GM21619 (cell line): ENCODE results near the gene ATP6V1G3.
"Not testable (repeated sequence)": the region's sequence is repeated elsewhere in the genome, so short reads cannot be mapped to it uniquely, and the experiment has no call there.

Experiments
- ATAC-seq: cut with Tn5 transposase; IDR thresholded peaks from one replicate; pipeline ENCODE4 v1.9.1; 2021; ENCODE audit not compliant: unreplicated experiment

The ATP6V1G3 gene

DNA sequence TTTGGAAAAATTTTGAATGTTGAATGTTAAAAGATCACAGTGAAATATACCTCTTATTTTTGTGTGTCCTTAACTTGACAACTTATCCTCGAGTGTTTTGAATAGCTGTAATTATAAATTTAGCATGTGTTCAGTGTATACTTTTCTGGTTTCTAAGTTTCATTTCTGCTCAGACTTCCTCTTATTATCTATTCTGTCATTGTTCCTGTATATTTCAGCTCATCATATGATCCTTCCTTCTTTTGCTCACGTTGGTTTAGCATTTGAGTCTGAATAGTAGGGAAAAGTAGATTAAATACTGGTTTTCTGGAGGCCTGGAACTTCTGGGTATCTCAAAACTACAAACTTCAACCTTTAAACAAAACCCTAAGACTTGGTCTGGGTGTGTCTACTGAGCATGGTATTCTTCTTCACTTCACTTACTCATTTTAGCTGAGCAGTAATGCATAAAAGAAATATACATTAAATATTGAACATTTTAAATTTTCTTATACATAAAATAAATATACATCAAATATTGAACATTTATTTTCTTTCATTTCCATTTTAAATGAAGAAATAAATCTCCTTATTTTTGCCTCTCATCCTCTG lies 3.3 kb upstream of the ATP6V1G3 start:
- ATAC-seq: peak; percentile 89

DNA sequence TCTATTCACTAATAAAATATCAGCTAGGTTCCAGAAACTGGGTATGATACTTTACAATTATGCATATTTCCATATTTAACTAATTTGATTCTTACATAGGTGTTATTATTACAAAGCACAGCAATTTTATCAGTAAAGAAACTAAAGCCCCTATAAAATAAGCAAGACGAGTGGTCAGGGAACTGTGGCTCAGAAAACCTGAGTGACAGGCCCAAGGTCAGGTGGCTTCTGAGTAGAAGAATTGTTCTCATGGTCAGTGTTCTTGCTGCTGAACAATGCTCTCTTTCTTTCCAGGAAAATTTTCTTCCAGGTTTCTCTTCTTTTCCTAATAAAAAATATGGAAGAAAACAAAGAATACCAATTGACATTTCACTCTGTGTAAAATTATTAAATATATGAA lies 2.2 kb upstream of the ATP6V1G3 start:
- no peak for ATAC-seq

DNA sequence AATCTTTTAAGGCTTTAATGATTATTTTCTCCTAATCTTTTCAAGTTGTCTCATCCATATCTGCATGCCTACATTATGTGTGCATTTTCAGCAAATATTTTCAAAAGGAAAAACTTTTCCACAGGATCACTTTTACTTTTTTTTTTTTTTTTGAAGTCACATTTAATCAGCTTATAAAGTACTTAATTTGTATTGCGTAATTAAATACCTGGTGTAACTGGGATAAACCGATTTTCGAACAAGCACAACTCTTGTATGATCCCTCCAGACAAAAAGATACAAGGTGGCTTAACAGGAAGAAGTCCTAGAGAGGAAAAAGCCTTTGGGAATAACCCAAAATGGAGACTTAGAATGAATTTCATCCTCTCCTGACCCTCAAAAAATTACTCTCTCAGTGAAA lies 1.3 kb upstream of the ATP6V1G3 start:
- no peak for ATAC-seq

DNA sequence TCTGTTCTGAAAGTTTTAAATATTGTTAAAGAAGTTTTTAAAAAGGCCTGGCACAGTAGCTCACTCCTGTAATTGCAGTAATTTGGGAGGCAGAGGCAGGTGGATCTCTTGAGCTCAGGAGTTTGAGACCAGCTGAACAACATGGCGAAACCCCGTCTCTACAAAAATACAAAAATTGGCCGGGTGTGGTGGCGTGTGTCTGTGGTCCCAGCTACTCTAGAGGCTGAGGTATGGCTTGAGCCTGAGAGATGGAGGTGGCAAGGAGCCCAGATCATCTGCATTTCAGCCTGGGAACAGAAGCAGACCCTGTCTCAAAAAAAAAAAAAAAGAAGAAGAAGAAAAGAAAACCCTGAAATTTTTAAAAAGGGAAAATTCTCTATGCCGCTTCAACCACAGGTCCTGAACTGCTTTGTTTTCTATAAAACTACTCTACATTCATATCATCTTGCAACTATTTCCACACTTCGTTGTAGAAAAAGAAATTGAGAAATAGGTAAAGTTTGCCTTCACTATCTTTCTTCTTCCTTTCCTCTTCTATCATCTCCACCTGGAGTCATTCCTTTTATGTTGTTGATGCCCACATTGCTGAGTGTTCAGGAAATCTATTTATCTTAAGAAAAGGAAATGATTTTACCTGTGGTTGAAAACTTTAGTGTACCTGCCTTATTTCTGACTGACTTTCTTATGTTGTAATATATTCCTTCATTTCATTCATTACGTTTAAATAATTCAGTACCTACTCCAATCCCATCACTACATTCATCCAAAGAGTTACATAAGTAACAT lies 1.7 kb downstream of the ATP6V1G3 start:
- ATAC-seq: no peak

DNA sequence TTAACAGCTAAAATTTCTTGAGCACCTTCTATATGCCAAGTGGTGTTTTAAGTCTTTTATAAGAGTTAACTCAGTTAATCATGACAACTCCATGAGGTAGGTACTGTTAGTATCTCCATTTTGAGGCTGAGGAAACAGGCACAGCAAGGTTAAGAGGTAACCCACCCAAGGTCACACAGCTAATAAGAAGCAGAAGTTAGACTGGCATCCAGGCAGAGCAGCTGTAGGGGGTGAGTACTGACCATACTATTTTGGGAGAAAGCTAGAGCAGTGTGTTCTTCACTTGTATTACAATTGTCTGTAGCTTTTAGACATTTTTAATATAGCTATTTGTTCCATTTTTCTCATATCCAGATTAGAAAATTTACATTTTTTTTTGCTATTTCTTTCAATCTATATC lies 4.8 kb downstream of the ATP6V1G3 start:
- ATAC-seq: no peak

DNA sequence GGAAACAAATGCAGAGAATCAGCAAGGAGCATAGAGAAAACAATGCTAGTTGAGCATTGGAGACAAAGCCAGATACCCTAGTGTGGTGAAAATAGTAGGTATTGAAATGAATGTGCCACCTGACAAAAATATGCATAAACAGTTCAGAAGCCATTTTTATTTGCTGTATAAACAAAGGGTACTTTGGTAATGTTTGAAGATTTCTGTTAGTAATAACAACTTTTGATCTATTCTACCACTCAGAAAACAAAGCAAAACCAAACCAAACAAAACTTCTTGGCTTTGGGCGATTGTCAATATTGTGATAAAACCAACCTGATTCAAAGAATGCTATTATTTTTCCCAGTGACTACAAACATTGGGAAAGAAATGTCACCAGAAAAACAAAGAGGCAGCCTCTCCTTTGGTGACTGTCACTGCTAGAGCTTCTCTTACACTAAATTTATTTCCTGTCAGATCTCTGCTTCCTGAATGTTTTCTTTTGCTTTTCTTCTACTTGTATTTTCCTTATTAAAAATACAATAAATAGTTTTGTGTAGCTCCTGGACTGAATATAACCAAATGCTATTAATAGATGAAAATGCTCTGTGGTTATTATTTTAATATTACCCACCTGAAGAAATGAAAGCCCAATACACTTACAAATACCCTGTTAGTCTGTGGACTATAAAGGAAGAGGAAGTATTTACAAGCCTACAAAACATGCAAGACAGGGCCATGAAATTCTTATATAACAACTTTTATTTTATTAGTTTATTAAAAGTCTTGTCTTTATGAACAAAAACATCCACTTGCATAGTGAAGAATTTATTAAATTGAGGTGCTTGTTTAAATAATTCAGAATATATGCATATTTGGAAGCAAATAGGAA lies 5.7 kb downstream of the ATP6V1G3 start:
- no peak for ATAC-seq

DNA sequence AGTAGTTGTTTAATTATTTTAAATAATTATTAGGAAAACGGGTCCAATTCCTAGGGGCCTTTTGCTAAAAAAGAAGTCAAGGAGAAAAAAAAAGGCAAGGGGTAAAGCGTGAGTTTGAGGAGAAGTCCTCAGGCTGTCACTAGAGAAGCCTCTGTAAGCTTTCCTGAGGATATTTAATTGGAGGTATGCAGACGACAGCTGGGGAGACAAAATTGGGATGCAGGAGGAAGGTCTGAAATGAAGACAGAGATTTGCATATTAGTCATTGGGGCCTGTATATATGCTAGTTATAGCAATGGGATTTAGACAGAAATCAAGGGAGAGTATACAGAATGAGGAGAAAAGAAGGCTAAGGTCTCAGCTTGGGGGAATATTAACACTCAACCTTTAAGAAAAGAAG lies 8.6 kb downstream of the ATP6V1G3 start:
- no peak for ATAC-seq

DNA sequence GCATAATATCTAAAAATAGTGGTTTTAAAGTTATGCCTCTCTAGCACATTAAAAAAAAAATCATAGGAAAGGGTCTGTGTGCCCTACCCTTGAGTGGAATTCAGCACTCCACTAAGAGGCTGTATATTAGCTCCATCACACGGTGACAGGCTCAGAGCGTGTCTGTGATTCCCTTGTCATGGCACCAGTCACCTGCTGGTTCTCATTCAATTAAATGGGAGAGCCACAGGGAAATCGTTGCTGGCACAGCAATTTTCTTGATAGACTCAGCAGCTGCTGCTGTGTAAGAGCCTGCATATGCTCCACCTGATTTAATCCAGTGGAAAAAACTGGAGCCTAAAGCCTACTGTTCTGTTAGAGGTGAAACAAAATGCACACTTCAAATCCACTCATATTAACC lies 9.5 kb downstream of the ATP6V1G3 start:
- ATAC-seq: no peak

DNA sequence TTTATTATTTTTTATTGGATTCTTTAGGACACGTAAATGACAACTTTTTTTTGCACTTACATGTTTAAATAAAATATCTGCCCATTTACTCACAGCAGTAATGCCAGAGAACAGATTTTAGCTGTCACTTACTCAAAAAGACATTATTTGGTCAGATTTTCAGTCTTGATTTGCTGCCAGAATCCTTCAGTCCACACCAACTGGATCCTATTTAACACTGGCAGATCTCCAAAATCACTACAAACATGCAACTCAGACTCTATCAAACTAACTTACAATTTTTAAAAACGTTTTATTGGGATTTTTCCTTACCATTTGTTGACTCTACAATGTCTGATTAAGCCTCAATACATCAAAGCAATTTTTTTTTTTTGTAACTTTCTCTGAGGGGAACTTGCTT lies 11.1 kb downstream of the ATP6V1G3 start:
- ATAC-seq: no peak

DNA sequence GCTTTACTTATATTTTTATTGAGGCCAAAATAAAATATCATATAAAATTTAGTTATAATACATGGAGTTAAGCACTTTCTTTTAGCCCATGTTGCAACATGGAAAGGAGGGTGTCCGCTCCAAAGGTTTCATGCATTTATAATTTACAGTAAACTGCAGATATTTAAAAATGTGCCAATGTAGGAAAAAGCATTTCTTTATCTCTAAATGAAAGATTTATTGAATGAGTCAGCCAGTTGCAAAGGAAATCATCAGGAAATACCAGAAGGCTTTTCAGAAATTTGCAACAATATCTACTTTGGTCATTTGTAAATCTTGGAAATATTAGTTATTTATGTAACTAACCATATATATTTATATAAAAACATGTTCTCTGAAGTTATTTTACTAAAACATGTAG lies 12.1 kb downstream of the ATP6V1G3 start:
- ATAC-seq: no peak

DNA sequence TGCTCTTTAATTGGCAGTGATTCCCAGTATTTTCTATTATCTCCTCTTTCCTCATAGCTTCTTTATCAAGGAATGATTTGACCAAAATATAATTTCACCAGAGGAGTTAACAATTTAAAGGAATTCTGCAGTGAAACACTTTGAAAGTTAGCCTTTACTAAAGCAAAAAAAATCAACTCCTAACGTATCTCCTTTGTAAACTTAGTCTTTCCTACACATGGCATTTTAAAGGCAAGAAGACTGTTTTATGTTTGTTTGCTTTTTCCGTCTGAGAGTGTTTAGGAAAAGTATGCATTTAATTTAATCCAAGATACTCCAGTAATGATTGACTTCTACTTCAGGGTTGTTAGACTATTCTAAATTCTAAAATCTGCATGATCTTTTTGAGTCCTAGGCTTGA lies 15.9 kb downstream of the ATP6V1G3 start:
- no peak for ATAC-seq

DNA sequence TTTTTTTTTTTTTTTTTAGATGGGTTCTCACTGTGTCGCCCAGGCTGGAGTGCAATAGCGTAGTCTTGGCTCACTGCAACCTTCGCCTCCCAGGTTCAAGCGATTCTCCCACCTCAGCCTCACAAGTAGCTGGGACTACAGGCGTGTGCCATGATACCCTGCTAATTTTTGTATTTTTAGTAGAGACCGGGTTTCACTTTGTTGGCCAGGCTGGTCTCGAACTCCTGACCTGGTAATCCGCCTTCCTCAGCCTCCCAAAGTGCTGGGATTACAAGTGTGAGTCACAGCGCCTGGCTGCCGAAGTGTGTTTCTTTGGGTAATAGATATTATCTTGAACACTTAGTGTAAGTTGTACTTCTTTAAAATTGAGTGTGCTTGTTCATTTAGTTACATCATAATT lies 16.4 kb downstream of the ATP6V1G3 start:
- ATAC-seq: not testable (repeated sequence)

DNA sequence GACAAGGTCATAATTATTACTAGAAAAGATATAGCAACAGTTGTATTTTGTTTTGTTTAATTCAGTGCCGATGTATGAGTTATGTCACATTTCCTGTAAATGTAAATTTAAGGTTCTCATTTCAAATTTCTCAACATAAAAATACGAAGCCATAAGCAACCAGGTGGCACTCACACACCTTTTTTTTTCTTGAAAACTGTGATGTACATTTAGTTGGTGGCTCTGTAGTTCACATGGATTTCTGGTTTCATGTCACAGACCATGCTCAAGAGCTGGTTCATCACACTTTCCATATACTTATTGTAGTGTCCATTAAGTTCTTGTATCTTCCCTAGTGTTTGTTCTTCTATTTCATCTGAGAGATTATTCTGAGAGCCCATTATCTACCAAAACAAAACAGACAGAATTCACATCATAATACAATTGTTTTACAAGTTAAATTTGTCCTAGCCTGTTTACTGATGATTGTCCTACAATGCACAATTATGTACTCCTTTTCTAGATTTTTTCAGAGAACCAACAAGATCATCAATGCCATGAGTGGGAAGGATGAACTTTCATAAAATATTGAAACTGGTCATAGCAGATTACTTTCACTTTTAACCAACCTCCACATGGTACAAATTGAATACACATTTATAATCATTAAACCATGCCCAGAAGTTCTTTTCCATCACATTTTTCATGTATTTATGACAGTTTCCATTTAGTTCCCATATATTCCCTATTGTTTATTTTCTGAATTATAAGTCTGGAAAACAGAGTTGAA lies 17.1 kb downstream of the ATP6V1G3 start:
- no peak for ATAC-seq

DNA sequence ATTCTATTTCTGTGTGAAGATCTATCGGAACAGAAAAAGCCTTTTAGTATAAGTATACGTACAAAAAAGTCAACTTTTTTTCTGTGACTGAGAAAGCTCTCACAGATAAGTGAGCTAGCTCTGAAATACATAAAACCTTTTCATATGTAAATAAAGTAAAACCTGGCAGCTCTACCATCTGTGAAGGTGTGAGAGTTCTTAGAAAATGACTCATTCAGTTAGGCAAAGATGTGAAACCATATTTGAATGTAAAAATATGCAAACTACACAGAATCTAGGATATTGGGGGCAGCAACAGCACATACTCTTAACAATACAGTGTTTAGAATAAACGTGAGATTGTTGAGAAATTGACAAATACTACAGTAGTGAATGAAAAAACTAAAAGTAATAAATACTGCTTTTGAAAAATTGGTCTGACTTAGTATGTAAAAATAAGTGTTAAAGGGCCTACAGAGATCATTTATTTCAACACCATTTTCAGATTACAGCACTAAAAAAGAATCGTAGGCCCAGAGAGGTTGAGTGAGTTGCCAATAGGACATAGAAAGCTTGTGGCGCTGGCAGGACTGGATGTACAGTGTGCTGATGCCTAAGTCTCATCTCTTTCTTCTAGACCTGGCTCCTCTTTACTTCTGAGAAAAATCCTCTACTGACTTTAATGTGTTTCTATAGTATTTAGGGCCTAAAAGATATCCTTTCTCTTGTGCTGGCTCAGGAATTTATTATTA lies 19.8 kb downstream of the ATP6V1G3 start:
- ATAC-seq: peak; percentile 94

DNA sequence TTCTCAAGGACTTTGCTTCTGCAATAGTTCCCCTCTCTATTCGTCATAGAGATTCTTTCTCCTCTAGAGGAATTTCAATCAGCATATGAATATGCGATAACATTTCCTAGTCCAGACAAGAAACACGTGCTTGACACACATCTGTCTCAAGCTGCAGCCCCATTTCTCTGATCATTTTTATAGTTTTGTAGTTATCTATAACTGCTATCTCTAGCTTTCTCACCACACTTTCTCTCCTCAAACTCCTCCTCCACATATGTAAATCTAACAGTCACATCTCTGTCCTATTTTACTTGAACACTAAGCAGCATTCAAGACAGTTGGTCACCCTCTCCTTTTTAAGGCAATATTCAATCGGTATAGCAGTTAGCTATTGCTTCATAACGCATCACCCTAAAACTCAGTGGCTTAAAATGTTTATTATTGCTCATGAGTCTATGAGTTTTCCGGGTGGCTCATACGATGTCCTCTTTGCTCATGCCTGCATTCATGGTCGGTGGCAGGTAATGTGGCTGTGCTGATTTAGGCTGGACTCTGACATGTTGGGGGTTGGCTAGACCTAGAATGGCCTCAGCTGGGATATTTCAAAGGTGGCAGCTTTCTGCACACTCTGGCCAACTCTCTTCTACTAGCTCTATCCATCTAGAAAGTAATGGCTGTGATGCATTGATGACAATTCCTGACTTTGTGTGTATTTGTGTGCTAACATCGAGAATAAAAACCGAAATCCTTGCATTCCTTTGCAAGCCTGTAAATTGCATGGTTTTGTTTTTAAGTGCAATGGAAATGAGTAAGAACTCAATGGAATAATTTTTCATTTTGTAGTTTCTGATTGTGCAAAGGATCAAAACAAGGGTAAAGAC lies 20.6 kb downstream of the ATP6V1G3 start:
- ATAC-seq: no peak

DNA sequence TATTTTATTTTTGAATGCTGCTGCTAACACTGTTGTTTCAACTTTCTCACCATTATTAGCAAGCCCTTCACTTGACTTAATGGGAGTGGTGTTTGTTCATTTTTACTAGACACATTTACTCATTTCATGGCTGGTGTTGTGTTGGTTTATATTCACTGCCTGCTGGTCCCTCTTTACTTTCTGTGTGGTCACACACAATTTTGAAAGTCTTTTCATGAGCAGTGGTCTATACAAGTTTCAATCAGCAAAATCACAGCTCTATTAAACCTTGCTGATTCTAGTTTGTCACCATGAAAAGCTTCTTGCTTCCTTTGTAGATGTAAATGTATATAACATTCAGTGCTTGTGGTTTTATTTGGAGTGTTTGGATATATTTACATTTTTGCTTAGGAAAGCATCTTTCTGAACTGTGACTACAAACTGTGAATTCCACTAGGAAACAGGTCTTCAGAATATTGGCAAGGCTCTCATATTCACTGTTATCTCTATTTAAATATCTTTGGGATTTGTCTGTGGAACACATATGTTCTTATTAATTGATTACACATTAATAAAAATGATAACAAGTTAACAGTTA lies 22.8 kb downstream of the ATP6V1G3 start:
- ATAC-seq: no peak

DNA sequence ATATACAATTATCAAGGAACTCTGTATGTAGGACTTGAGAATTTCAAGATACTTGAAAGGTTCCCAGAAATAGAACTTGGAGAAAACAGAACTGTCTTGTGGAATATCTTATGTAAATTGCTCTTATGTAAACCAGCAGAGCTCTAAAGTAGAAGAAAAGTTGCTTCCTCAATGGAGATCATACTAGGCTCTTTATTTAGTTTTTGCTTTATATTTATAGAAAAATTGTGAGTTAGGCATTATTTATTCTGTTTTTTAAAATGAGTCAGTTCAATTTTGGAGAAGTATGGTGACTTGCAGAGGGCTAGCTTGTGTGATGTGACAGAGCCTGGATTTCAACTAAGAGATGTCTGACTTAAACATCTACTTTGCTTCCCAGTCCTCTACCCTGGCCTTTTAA lies 40.4 kb downstream of the ATP6V1G3 start:
- ATAC-seq: no peak

DNA sequence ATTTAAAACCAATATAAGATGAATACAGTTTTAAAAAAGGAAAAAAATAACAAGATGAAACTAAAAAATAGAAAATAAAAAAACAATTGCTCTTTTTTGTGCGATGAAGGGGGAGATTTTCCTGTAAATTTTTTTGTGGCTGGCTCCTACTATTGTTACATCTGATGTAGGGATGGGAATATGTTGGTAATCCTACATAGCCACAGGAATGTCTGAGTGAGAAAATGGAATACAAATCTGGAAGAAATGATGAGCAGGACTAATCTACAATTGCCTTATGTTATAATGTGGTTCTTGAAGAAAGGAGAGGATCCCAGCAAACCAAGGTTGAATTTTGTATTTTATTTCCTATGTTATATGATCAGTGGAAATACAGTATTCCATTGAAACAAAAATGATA lies 40.9 kb downstream of the ATP6V1G3 start:
- no peak for ATAC-seq

DNA sequence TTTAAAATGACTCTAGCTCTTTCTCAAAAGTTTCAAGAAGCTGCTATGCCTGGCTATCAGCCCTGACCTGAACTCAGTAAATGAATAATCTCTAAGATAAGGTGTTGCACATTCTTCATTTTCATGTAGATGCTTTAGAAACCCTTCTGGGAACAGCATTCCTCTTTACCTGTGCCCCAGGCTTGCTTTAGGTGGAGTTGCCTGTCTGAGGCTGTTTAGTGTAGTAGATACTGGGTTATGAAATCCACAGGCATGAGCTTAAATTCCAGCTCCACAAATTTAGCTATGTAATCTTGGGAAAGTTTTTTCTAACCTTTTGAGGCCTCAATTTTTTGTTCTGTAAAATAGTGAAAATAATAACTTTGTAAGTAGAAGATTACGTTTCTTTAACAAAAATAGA lies 41.6 kb downstream of the ATP6V1G3 start:
- ATAC-seq: no peak

DNA sequence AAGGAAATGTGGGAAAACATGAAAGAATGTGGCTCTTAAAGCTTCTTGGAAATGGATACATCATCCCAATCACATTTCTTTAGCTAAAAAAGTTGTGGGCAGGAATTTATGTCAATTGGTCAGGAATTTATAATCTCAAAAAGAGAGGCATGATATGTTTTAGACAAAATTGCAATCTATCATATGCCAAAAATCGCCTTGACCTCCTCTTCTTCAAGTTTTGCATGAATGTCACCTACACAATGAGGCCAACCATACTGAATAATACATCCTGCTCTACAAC lies 42.4 kb downstream of the ATP6V1G3 start:
- no peak for ATAC-seq
